Lower lobe of right lung (tissue), 2 donors: ENCODE measurements around the gene KRT79. TPM values are rescaled to one million over a fixed set of nuclear protein-coding genes. Genes with fewer than 3 reads are reported as not detected.

Experiments used
- ATAC-seq, 2 donors: fragments of 200-7000 bp; cut with Tn5 transposase; one replicate each; pipeline ENCODE4 v1.9.1; 2020 to 2022; ENCODE audit warnings: mild to moderate bottlenecking in 2 of 2, moderate library complexity in 2 of 2
- DNase-seq: peaks from one replicate; pipeline ENCODE4 v3.0.0-alpha.2; 2020
- H3K27ac ChIP-seq: fragments of 200-600 bp; one replicate; pipeline ENCODE4 v1.8.0; 2022
- H3K27me3 ChIP-seq: fragments of 200-600 bp; one replicate; pipeline ENCODE4 v1.8.0; 2022; ENCODE audit warnings: low read depth
- H3K36me3 ChIP-seq: fragments of 200-600 bp; one replicate; pipeline ENCODE4 v1.8.0; 2022; ENCODE audit warnings: mild to moderate bottlenecking
- H3K4me1 ChIP-seq: fragments of 200-600 bp; one replicate; pipeline ENCODE4 v1.8.0; 2022
- H3K4me3 ChIP-seq: fragments of 200-600 bp; one replicate; pipeline ENCODE4 v1.8.0; 2022; ENCODE audit warnings: mild to moderate bottlenecking
- H3K9me3 ChIP-seq: fragments of 200-600 bp; one replicate; pipeline ENCODE4 v1.8.0; 2022
- CTCF ChIP-seq: fragments of 200-600 bp; IDR thresholded peaks from one replicate; pipeline ENCODE4 v1.8.0; 2022; ENCODE audit warnings: antibody characterized with exemption, mild to moderate bottlenecking
- intact Hi-C: fragments of 100-400 bp; cut with DNase I; formaldehyde crosslinking; loops from one replicate; pipeline ENCODE4 v1.11.0; 2022
- total RNA-seq: library from RNA; stranded (reverse); fragmentation: NEBNext Ultra II Directional; extraction: Animal tissue kit (Norgen Biotek cat#: 25700); gene quantifications from one replicate; pipeline ENCODE4 v1.2.1, GENCODE V29; 2021
- donor health status: DM: no; HTN: yes; CAD: no; lungs with severe emphysema.

Gene KRT79
- total RNA-seq, 1 donor from 2014 or later = 3.9 TPM

GRCh38 chr12:52817699-52818238 lies 16.3 kb downstream of the KRT79 start:
- peaks cover 54% of the 10 kb centered on the region for H3K27me3 ChIP-seq
- no peaks in the 10 kb centered on the region for H3K36me3 ChIP-seq
- ATAC-seq (no peak), DNase-seq (no peak)
- peaks cover 15% of the 10 kb centered on the region for H3K4me1 ChIP-seq
- no peak overlapping the region for H3K4me3 ChIP-seq
- no peak for TF ChIP-seq CTCF
- no peak overlapping the region for H3K27ac ChIP-seq
- intact Hi-C loops = no loop called here
- no peaks in the 10 kb centered on the region for H3K9me3 ChIP-seq

- no peaks in the 10 kb centered on the region for H3K9me3 ChIP-seq
- H3K36me3 ChIP-seq = no peaks in the 10 kb centered on the region
- intact Hi-C loops = no loop called here
- H3K4me1 ChIP-seq = peaks cover 12% of the 10 kb centered on the region
- TF ChIP-seq CTCF = no peak
- no peak overlapping the region for H3K4me3 ChIP-seq
- H3K27ac ChIP-seq = no peak overlapping the region
- ATAC-seq (no peak), DNase-seq (no peak)
- H3K27me3 ChIP-seq = peaks cover 52% of the 10 kb centered on the region
Observed at GRCh38 chr12:52817003-52817698, 17.0 kb downstream of the KRT79 start.

- Histone ChIP-seq H3K4me3 (no peak overlapping the region), H3K36me3 (no peaks in the 10 kb centered on the region), H3K27ac (no peak overlapping the region), H3K27me3 (peaks cover 46% of the 10 kb centered on the region), H3K4me1 (peaks cover 8% of the 10 kb centered on the region), H3K9me3 (no peaks in the 10 kb centered on the region)
- DNase-seq = no peak
- no peak for TF ChIP-seq CTCF
- no peak for ATAC-seq
- intact Hi-C loops = no loop called here
Observed at GRCh38 chr12:52815676-52816588, 18.2 kb downstream of the KRT79 start.

GRCh38 chr12:52815161-52815560 lies 18.9 kb downstream of the KRT79 start:
- Histone ChIP-seq H3K4me3 (no peak overlapping the region), H3K4me1 (peaks cover 8% of the 10 kb centered on the region), H3K27me3 (peaks cover 39% of the 10 kb centered on the region), H3K36me3 (no peaks in the 10 kb centered on the region), H3K9me3 (no peaks in the 10 kb centered on the region), H3K27ac (no peak overlapping the region)
- DNase-seq (no peak), ATAC-seq (no peak)
- intact Hi-C loops = no loop called here
- TF ChIP-seq CTCF = no peak

- Histone ChIP-seq H3K27me3 (peaks cover 35% of the 10 kb centered on the region), H3K4me3 (no peak overlapping the region), H3K9me3 (no peaks in the 10 kb centered on the region), H3K27ac (no peak overlapping the region), H3K4me1 (peaks cover 8% of the 10 kb centered on the region), H3K36me3 (no peaks in the 10 kb centered on the region)
- no peak for TF ChIP-seq CTCF
- peak; percentile 17 to 43 for ATAC-seq
- no peak for DNase-seq
- intact Hi-C loops = no loop called here
Observed at GRCh38 chr12:52814710-52815155, 19.4 kb downstream of the KRT79 start.
